Peyer's patch (tissue), 4 donors: ENCODE results near the gene RAI14.

Experiments
- CTCF ChIP-seq, 6 experiments: fragments of 450-650 bp in 4 of 6; fragments of 200-600 bp in 2 of 6; sonication (generic) in 1 of 6; IDR thresholded peaks; one replicate each; pipeline ENCODE4 v1.5.1; 2017 to 2019; ENCODE audit warnings: antibody characterized with exemption in 6 of 6, mild to moderate bottlenecking in 3 of 6, moderate library complexity in 1 of 6
- POLR2A ChIP-seq, 2 donors: fragments of 450-650 bp; IDR thresholded peaks; one replicate each; pipeline ENCODE4 v1.5.1; 2017; ENCODE audit warnings: antibody characterized with exemption in 2 of 2, mild to moderate bottlenecking in 2 of 2, moderate library complexity in 2 of 2

DNA sequence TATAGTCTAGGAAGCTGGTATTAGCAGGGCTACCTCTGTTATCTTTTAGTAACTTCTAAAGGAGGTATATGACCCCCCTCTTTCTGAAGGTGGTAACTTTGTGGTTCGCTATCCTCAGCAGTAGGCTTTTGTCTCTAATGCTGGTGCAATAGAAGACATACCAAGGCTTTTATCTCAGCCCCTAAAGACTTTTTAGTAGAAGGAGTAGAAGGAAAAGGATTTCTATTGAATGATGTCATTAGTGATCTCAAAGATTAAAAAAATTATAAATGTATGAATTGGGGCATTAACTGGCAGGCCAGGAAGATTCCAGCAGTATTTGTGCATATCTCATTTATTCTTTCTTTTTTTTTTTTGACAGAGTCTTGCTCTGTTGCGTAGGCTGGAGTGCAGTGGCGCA, 78.2 kb downstream of the RAI14 start:
- TF ChIP-seq POLR2A (IDR thresholded peaks at IDR 0.05) (no peak), CTCF (IDR thresholded peaks at IDR 0.05) (no peak)
